ENCODE measurements around the gene NPIPB2.

DNA sequence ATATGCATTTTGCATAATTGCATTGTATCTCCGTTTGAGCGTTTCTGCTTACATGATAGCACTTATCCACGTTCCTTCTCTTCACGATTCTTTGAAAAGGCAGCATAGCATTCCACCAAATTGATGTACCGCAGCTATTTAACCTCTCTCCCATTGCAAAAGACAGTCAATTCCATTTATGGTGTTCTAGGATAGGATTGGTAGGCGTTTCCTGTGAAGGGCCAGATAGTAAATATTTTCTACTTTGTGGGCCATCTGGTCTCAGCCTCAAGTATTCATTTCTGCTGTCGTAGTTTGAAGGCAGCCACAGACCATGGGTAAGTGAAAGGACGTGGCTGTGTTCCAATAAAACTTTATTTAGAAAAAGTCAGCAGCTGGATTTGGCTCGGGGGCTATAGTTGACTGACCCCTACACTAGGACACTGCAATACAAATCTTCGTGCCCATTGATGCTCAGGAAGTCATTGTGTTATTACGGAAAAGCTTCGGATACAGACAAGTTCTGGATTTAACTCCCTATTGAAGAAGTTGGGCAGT, 44.7 kb upstream of the NPIPB2 start:
- TF ChIP-seq, protein P1, sequence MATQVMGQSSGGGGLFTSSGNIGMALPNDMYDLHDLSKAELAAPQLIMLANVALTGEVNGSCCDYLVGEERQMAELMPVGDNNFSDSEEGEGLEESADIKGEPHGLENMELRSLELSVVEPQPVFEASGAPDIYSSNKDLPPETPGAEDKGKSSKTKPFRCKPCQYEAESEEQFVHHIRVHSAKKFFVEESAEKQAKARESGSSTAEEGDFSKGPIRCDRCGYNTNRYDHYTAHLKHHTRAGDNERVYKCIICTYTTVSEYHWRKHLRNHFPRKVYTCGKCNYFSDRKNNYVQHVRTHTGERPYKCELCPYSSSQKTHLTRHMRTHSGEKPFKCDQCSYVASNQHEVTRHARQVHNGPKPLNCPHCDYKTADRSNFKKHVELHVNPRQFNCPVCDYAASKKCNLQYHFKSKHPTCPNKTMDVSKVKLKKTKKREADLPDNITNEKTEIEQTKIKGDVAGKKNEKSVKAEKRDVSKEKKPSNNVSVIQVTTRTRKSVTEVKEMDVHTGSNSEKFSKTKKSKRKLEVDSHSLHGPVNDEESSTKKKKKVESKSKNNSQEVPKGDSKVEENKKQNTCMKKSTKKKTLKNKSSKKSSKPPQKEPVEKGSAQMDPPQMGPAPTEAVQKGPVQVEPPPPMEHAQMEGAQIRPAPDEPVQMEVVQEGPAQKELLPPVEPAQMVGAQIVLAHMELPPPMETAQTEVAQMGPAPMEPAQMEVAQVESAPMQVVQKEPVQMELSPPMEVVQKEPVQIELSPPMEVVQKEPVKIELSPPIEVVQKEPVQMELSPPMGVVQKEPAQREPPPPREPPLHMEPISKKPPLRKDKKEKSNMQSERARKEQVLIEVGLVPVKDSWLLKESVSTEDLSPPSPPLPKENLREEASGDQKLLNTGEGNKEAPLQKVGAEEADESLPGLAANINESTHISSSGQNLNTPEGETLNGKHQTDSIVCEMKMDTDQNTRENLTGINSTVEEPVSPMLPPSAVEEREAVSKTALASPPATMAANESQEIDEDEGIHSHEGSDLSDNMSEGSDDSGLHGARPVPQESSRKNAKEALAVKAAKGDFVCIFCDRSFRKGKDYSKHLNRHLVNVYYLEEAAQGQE (IDR thresholded peaks at IDR 0.05; ENCODE audit: low read depth): no peak
- TF ChIP-seq FOXM1 (IDR thresholded peaks at IDR 0.05; ENCODE audit: borderline replicate concordance, low read depth) (no peak), CEBPB (IDR thresholded peaks at IDR 0.05) (no peak), RAD21 (IDR thresholded peaks at IDR 0.05; ENCODE audit: low read depth) (no peak), EP300 (IDR thresholded peaks at IDR 0.05; ENCODE audit: borderline replicate concordance) (no peak), TAF1 (IDR thresholded peaks at IDR 0.05; ENCODE audit: low read depth) (no peak), CREB1 (IDR thresholded peaks at IDR 0.05; ENCODE audit: low read depth) (no peak), EGR1 (IDR thresholded peaks at IDR 0.05) (no peak), YY1 (IDR thresholded peaks at IDR 0.05; ENCODE audit: low read depth) (no peak), TEAD4 (IDR thresholded peaks at IDR 0.05) (no peak)
- TF ChIP-seq, protein P2, sequence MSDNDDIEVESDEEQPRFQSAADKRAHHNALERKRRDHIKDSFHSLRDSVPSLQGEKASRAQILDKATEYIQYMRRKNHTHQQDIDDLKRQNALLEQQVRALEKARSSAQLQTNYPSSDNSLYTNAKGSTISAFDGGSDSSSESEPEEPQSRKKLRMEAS (IDR thresholded peaks at IDR 0.05): no peak
- TF ChIP-seq, protein P3, sequence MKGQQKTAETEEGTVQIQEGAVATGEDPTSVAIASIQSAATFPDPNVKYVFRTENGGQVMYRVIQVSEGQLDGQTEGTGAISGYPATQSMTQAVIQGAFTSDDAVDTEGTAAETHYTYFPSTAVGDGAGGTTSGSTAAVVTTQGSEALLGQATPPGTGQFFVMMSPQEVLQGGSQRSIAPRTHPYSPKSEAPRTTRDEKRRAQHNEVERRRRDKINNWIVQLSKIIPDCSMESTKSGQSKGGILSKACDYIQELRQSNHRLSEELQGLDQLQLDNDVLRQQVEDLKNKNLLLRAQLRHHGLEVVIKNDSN (IDR thresholded peaks at IDR 0.05): no peak
